ENCODE data around the gene LRRC45.

LRRC45 gene

GRCh38 chr17:82008258-82008940, 14.7 kb upstream of the LRRC45 start:
- no peak for DNase-seq

GRCh38 chr17:82008941-82009405, 14.1 kb upstream of the LRRC45 start:
- DNase-seq, result no peak

GRCh38 chr17:82009413-82009812, 13.7 kb upstream of the LRRC45 start:
- no peak for DNase-seq

DNA sequence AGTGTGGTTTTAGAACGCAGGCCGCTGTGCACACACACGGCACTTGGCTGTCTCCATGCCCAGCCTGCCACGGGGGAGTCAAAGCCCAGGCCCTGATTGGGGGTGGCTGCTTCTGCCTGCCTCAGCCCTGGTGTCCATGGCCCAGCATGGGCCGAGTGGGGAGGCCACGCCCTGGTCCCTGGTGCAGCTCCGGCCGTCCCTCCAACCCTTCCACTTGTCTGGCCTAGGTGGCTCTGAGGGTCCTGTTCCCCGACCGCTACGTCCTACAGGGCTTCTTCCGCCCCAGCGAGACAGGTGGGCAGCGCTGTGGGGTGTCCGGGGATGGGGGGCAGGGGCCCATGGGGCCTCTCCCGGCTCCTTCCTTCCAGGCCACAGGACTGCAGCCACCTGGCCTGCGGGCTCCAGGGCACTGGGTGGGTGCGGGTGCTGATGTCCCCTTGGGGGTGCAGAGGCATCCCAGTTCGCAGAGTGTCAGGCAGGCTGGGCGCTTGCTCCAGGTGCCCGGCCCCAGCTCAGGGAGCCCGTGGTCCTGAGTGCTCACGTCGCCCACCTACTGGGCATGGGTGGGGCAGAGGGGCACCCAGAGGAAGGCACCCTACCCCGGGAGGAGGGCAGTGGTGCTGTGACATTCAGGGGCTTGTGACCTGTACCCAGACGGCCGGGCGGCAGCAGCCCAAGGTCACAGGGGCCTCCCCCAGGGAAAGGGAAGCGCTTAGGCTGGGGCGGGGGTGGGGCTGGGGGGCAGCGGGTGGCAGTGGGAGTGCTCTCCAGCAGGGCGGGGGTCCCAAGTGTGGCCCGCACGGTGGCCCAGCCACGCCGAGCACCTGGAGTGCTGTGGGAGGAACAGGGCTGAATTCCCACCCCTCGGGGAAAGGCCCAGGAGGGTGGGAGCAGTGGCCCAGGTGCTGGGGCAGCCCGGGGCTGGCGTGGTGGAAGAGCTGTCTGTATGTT, 12.3 kb upstream of the LRRC45 start:
- no peak for DNase-seq

GRCh38 chr17:82011617-82012187, 11.4 kb upstream of the LRRC45 start:
- DNase-seq, result no peak

GRCh38 chr17:82012261-82012639, 10.9 kb upstream of the LRRC45 start:
- no peak for DNase-seq

DNA sequence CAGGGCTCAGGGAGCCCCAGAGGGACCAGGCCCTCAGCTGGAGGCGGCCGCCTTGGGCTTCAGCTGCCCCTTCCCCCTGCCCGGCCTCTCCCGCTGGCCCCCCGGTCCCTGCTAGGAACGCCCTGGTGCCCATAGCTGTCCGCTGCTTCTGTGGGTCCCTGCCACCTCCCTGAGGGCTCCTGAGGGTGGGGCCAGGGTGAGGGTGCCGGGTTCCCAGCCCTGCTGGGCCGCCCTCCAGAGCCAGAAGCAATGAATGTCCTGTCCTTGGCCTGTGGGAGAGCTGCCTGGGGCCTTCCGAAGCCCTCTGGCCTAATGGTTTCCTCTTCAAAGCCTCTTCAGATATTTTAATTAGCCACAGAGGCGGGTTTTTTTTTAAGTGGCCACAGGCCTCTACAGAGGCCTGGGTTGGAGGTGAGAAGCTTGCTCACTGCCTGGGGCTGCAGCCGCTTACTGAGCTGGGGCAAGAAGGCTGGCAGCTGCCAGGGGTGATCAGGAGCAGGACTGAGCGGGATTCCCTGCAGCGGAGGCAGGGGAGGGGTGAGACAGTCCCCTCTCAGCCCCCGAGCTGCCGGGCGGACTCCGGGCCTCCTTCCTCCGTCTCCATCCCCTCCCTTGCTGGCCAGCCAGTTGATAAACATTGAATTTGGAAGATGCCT, 10.3 kb upstream of the LRRC45 start:
- DNase-seq, result no peak

- no peak for DNase-seq
Observed at GRCh38 chr17:82013341-82013740, 9.8 kb upstream of the LRRC45 start.

DNA sequence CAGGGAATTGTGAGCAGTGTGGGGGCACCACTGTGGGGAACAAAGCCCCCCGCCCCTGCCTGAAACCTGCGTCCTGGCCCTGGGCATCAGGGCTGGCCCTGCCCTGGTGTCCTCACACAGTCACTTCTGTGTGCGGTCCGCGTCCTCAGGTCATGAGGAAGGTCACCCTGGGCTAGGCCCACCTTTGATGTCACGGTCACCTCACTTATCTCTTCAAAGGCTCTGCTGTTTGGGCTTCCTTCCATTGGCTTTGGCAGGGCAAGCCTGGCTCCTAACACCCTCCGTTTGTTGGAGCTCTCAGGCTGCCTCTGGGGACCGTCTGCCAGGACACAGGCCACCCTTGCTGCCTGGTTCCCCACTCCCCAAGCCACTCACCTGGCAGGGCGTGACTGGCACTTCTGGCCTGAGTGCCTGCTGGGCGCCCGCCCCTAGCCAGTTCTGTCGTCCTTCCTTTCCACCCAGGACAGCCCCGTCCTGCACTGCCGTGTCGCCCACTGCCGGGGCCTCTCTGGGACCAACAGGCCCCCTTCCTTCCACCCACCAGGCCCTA, 9.3 kb upstream of the LRRC45 start:
- DNase-seq, result no peak

- DNase-seq, result no peak
Observed at GRCh38 chr17:82014432-82014831, 8.7 kb upstream of the LRRC45 start.

GRCh38 chr17:82014971-82015310, 8.2 kb upstream of the LRRC45 start:
- no peak for DNase-seq

- DNase-seq, result no peak
Observed at GRCh38 chr17:82015311-82015971, 7.7 kb upstream of the LRRC45 start.

DNA sequence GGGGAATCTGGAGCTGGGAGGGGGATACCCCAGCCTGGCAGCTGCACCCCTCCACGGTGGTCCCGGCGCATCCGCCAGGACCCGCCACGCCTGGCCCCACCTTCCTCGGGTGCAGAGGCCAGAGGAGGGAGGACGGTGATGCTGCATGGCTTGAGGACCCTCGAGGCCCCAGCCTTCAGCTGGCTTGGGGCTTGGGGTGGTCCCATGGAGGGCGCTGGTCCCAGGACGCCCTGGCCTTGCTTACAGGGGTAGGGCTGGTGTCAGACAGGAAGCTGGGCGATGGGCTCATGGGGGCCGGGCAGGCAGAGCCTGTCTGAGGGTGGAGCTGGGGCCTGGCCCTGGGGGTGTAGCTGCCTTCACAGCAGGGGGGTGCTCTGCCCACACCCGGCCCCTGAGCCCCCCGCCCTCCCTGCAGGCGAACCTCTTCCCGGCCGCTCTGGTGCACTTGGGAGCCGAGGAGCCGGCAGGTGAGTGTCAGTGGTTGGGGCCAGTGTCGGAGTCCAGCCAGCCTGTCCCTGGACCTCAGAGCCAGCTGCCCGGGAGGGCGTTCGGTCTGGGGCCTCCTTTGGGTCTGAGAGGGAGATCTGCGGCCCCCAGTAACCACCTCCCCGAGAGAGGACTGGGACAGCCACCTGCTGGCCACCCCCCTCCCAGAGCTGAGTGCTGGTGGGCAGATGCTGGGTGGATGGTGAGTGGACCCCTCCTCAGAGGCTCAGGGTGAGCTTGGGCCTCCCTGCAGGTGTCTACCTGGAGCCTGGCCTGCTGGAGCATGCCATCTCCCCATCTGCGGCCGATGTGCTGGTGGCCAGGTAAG, 6.8 kb upstream of the LRRC45 start:
- no peak for DNase-seq

DNA sequence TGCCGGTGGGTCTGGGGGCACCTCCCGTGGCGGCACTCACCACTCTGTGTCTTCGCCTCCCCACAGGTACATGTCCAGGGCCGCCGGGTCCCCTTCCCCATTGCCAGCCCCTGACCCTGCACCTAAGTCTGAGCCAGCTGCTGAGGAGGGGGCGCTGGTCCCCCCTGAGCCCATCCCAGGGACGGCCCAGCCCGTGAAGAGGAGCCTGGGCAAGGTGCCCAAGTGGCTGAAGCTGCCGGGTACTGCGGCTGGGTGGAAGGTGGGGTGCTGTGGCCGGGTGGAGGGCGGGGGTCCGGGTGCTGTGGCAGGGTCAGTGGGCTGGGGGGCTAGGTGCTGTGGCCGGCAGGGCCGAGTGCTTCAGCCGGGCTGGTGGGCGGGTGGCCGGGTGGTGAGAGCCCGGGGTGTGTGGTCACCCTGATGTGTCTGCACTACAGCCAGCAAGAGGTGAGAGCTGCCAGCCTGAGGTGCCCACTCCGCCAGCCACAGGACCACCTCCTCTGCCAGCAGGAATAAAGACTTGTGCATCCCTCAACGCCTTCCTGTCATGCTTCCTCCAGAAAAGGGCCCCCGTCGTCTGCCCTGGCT, 6.1 kb upstream of the LRRC45 start:
- DNase-seq, result no peak

DNA sequence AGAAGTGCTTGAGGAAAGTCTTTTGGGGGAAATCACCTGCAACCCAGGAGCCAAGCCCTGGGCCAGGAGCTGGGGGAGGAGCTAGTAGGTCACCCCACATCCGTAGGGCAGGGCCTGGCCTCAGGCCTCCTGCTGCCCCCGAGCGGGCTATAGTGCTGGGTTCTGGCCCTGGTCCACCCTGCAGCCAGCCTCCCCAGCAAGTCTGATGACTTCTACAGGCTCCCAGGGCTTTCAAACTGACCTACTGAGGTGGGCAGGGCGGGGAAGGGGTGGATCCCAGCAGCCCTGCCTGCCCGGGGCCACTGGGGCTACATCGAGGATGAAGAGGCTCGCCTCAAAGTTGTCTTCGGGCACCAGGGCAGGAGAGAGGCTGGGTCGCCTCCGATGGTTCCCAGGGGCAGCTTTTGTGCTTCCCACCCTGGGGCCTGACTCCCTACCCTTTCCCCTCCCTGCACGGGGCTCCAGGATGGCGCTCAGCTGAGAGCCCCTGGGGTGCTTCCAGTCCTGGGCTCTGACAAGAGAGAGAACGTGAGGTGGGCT, 5.4 kb upstream of the LRRC45 start:
- DNase-seq, result no peak

- DNase-seq, result no peak
Observed at GRCh38 chr17:82018152-82018988, 4.7 kb upstream of the LRRC45 start.

GRCh38 chr17:82018989-82019689, 4.0 kb upstream of the LRRC45 start:
- DNase-seq, result no peak

GRCh38 chr17:82019690-82020571, 3.2 kb upstream of the LRRC45 start:
- DNase-seq, result peak; percentile 53

Measured in NCI-H1694 treated with DMSO at 0.1 percent for 48 hours (cell line).